GM12878 (cell line): ENCODE measurements around the gene PTPN14. TPM values are rescaled to one million over a fixed set of nuclear protein-coding genes. Genes with fewer than 3 reads are reported as not detected.

Experiments used
- ATAC-seq: fragments of 200-7000 bp; cut with Tn5 transposase; 3 replicates; pipeline ENCODE4 v1.9.1; 2020; ENCODE audit warnings: mild to moderate bottlenecking, moderate library complexity
- BruUV-seq: library from RNA; stranded (reverse); fragments of 400-500 nt; replicated peaks from 2 replicates; lab custom pipeline; 2021; lab: Mats Ljungman, UMichigan
- CTCF ChIA-PET: fragments of 300-600 bp; sonication (Branson Sonifier 250); formaldehyde crosslinking; extraction: SDS; loops from one replicate; lab custom pipeline; 2021; ENCODE audit warnings: inconsistent platforms; lab: Yijun Ruan, JAX
- POLR2A ChIA-PET: fragments of 350-600 bp; formaldehyde crosslinking; extraction: SDS; loops from one replicate; lab custom pipeline; 2021; ENCODE audit warnings: inconsistent platforms; lab: Charles Lee
- RAD21 ChIA-PET: fragments of 300-600 bp; sonication (Branson Sonifier 250); formaldehyde crosslinking; loops from one replicate; lab custom pipeline; 2023; ENCODE audit warnings: antibody characterized with exemption; ENCODE audit not compliant: unreplicated experiment; lab: Charles Lee
- SMC1A ChIA-PET: fragments of 300-600 bp; sonication (Branson Sonifier 250); formaldehyde crosslinking; loops from one replicate; lab custom pipeline; 2023; ENCODE audit not compliant: unreplicated experiment, uncharacterized antibody; lab: Charles Lee
- DNase-seq: peaks from one replicate; pipeline ENCODE4 v3.0.0-alpha.2; 2011; ENCODE audit warnings: low read depth, low spot score
- FAIRE-seq: peaks from 3 replicates; lab custom pipeline; 2011; peaks lifted over from hg19 to GRCh38; lab: Jason Lieb, UNC
- H2AFZ ChIP-seq: 2 replicates; pipeline ENCODE4 v1.6.0; 2011; ENCODE audit warnings: low read depth, low read length, control low read depth; ENCODE audit not compliant: control insufficient read depth
- H3K27ac ChIP-seq: 2 replicates; pipeline ENCODE4 v1.5.1; 2011; ENCODE audit warnings: control low read depth; ENCODE audit not compliant: control insufficient read depth, insufficient read depth
- H3K27me3 ChIP-seq, 2 experiments: replicated peaks in 1 of 2; 2 replicates each; pipeline versions ENCODE4 v1.6.0 to v1.6.1; 2011; ENCODE audit warnings: low read length in 1 of 2; ENCODE audit not compliant: control insufficient read depth in 2 of 2, insufficient read depth in 2 of 2
- H3K36me3 ChIP-seq, 2 experiments: 2 replicates each; pipeline ENCODE4 v1.5.1; 2011; ENCODE audit warnings: low read length in 1 of 2; ENCODE audit not compliant: control insufficient read depth in 2 of 2, insufficient read depth in 2 of 2
- H3K4me1 ChIP-seq: 2 replicates; pipeline ENCODE4 v1.6.1; 2011; ENCODE audit warnings: mild to moderate bottlenecking, low read length, moderate library complexity, mixed read lengths; ENCODE audit not compliant: control insufficient read depth, insufficient read depth
- H3K4me2 ChIP-seq: 2 replicates; pipeline ENCODE4 v1.6.0; 2011; ENCODE audit warnings: control low read depth; ENCODE audit not compliant: control insufficient read depth, insufficient read depth
- H3K4me3 ChIP-seq: fragments of 200-600 bp; sonication (generic); 2 replicates; pipeline ENCODE4 v1.5.1; 2016
- H3K79me2 ChIP-seq: 2 replicates; pipeline ENCODE4 v1.6.0; 2011; ENCODE audit warnings: low read length; ENCODE audit not compliant: control insufficient read depth, insufficient read depth
- H3K9ac ChIP-seq: 2 replicates; pipeline ENCODE4 v1.8.0; 2011; ENCODE audit warnings: low read length, control low read depth, mixed read lengths; ENCODE audit not compliant: control insufficient read depth, insufficient read depth
- H3K9me3 ChIP-seq: replicated peaks from 3 replicates; pipeline ENCODE4 v1.5.1; 2011; ENCODE audit warnings: mild to moderate bottlenecking, low read length; ENCODE audit not compliant: control insufficient read depth, insufficient read depth
- H4K20me1 ChIP-seq: 2 replicates; pipeline ENCODE4 v1.6.0; 2011; ENCODE audit not compliant: control insufficient read depth, insufficient read depth
- CBX5 ChIP-seq: sonication (generic); IDR thresholded peaks from 2 replicates; pipeline ENCODE4 v1.6.1; 2016; ENCODE audit warnings: low read depth, moderate library complexity, mild to moderate bottlenecking, inconsistent platforms
- CEBPZ ChIP-seq: fragments of 150-350 bp; IDR thresholded peaks from 2 replicates; pipeline ENCODE4 v1.6.1; 2016; ENCODE audit warnings: low read depth, low read length
- EP300 ChIP-seq, 2 experiments: fragments of 150-350 bp in 1 of 2; IDR thresholded peaks; 2 replicates each; pipeline ENCODE4 v1.6.1; 2011 to 2012; ENCODE audit warnings: low read depth in 2 of 2, low read length in 2 of 2, borderline replicate concordance in 1 of 2, improper control_type of control experiment in 1 of 2, inconsistent platforms in 1 of 2; ENCODE audit not compliant: control insufficient read depth in 1 of 2
- GABPA ChIP-seq: IDR thresholded peaks from 2 replicates; pipeline ENCODE4 v1.6.1; 2014; ENCODE audit warnings: antibody characterized with exemption, low read depth, mild to moderate bottlenecking, inconsistent platforms
- HDGF ChIP-seq: fragments of 450-650 bp; IDR thresholded peaks from 2 replicates; pipeline ENCODE4 v1.6.1; 2016; ENCODE audit warnings: antibody characterized with exemption
- NR2C1 ChIP-seq: fragments of 450-650 bp; IDR thresholded peaks from 2 replicates; pipeline ENCODE4 v1.6.1; 2017; ENCODE audit warnings: antibody characterized with exemption, mild to moderate bottlenecking, moderate library complexity
- NRF1 ChIP-seq: conservative IDR thresholded peaks from 2 replicates; pipeline ENCODE4 v1.6.1; 2011; ENCODE audit warnings: mild to moderate bottlenecking, low read depth, low read length, improper control_type of control experiment
- PKNOX1 ChIP-seq: fragments of 450-650 bp; IDR thresholded peaks from 2 replicates; pipeline ENCODE4 v1.6.1; 2016; ENCODE audit warnings: mild to moderate bottlenecking
- PRDM15 ChIP-seq: fragments of 450-650 bp; formaldehyde crosslinking; IDR thresholded peaks from 2 replicates; pipeline ENCODE4 v1.4.0; 2020; ENCODE audit warnings: mild to moderate bottlenecking, moderate library complexity
- SMC3 ChIP-seq: IDR thresholded peaks from 2 replicates; pipeline ENCODE4 v1.6.1; 2011; ENCODE audit warnings: low read length, improper control_type of control experiment, borderline replicate concordance
- SUPT20H ChIP-seq: IDR thresholded peaks from 2 replicates; pipeline ENCODE4 v1.6.1; 2011; ENCODE audit warnings: low read depth, mild to moderate bottlenecking, low read length, moderate library complexity, borderline replicate concordance; ENCODE audit not compliant: control insufficient read depth
- YBX1 ChIP-seq: fragments of 450-650 bp; IDR thresholded peaks from 2 replicates; pipeline ENCODE4 v1.6.1; 2016; ENCODE audit warnings: antibody characterized with exemption
- YY1 ChIP-seq: IDR thresholded peaks from 2 replicates; pipeline ENCODE4 v1.6.1; 2011; ENCODE audit warnings: low read depth, mild to moderate bottlenecking, low read length
- ZBTB33 ChIP-seq: fragments of 450-650 bp; IDR thresholded peaks from 2 replicates; pipeline ENCODE4 v1.6.1; 2017; ENCODE audit warnings: mild to moderate bottlenecking
- ZNF24 ChIP-seq: fragments of 450-650 bp; IDR thresholded peaks from 2 replicates; pipeline ENCODE4 v1.6.1; 2017; ENCODE audit warnings: antibody characterized with exemption, mild to moderate bottlenecking
- WGBS: methylation state at CpG from one replicate; pipeline ENCODE4 v1.1.6; 2016; ENCODE audit warnings: low lambda C conversion rate; ENCODE audit not compliant: insufficient replicate concordance, insufficient coverage; ENCODE audit errors: missing lambda C conversion rate; 5-methylcytosine and 5-hydroxymethylcytosine counted together
- in situ Hi-C: fragments of 300-500 bp; cut with MboI; formaldehyde crosslinking; loops from 9 replicates; pipeline ENCODE4 v1.14.3; 2018; ENCODE audit warnings: mixed read lengths
- intact Hi-C: fragments of 100-400 bp; cut with micrococcal nuclease; formaldehyde crosslinking; loops from one replicate; pipeline ENCODE4 v1.14.2; 2022; ENCODE audit not compliant: unreplicated experiment
- polyA plus RNA-seq, 11 experiments: library from polyadenylated mRNA; depleted of rRNA in 4 of 11; unstranded in 6 of 11; stranded (reverse) in 5 of 11; fragments of >200 nt; fragmentation: Nextera tagmentation in 4 of 11; fragmentation: Illumina TruSeq in 1 of 11; extraction: Ambion mirVana in 4 of 11; extraction: Trizol in 1 of 11; gene quantifications; 1 replicate in 1 of 11; 2 replicates in 10 of 11; pipeline versions ENCODE4 v1.2.1 to v1.2.3, GENCODE V29; 2011 to 2016; ENCODE audit warnings: inconsistent platforms in 2 of 11, missing spikeins in 2 of 11, low read depth in 1 of 11
- total RNA-seq, 4 experiments: library from RNA; depleted of rRNA in 3 of 4; stranded (reverse); fragments of >200 nt in 3 of 4; fragmentation: Illumina TruSeq in 1 of 4; extraction: Trizol in 1 of 4; gene quantifications; 2 replicates each; pipeline versions ENCODE4 v1.2.1 to v1.2.3, GENCODE V29; 2013 to 2021

PTPN14 gene
- total and polyA plus RNA-seq, 10 of the 15 experiments (the other 5 are each of a cell fraction or from before 2014, with no cell fraction given), result 0.05 to 5.1 (median 0.44) TPM

GRCh38 chr1:214372092-214372491 is 179.3 kb downstream of the PTPN14 start:
- FAIRE-seq, result no peak
- WGBS, result 46% methylated on average over 5 of the region's 5 CpGs
- TF ChIP-seq NRF1, result no peak
- TF ChIP-seq HDGF, result no peak
- TF ChIP-seq PRDM15 (CRISPR knock-in tag), result no peak
- no peak for TF ChIP-seq NR2C1
- no peak for TF ChIP-seq CEBPZ
- TF ChIP-seq EP300 (IDR thresholded peaks at IDR 0.05; ENCODE audit: borderline replicate concordance in 1 of 2, control insufficient read depth in 1 of 2, low read depth in 2 of 2, low read length in 2 of 2), result no peak
- TF ChIP-seq SMC3, result no peak
- TF ChIP-seq YY1, result no peak
- no peak for TF ChIP-seq ZNF24
- no peak for TF ChIP-seq PKNOX1
- no peak for TF ChIP-seq SUPT20H
- no peak for TF ChIP-seq ZBTB33
- no peak for TF ChIP-seq GABPA
- no peak for TF ChIP-seq CBX5
- no peak for TF ChIP-seq YBX1

More at GRCh38 chr1:214372092-214372491, 179.3 kb downstream of the PTPN14 start:
- Histone ChIP-seq H3K36me3 (no peaks in the 10 kb centered on the region), H3K79me2 (no peaks in the 10 kb centered on the region), H3K9me3 (no peaks in the 10 kb centered on the region), H2AFZ (no peak overlapping the region), H3K27me3 (no peaks in the 10 kb centered on the region; a peak in 1 of 4 replicates), H3K4me3 (no peak overlapping the region), H3K4me2 (no peak overlapping the region), H3K9ac (no peak overlapping the region), H3K4me1 (no peaks in the 10 kb centered on the region), H4K20me1 (no peaks in the 10 kb centered on the region), H3K27ac (no peak overlapping the region)
- ChIA-PET CTCF (no interaction called here), SMC1A (interaction anchor here (0.9 to 1.2 kb wide), 2 partner anchors 9 to 39 kb away, joined by 3 read pairs; no protein-coding TSS in a partner anchor), POLR2A (no interaction called here), RAD21 (interaction anchor here (1.2 kb wide), 1 partner anchor 213 kb away, joined by 3 read pairs; no protein-coding TSS in a partner anchor)
- BruUV-seq, result no TSS peak
- ATAC-seq (no peak), DNase-seq (no peak)
- in situ Hi-C loops, result no loop called here
- intact Hi-C loops, result no loop called here
